Hepatic stellate cell (primary cell): ENCODE measurements around the gene HPCA.
A peak's percentile ranks its signal among the peaks of the same experiment; 100 is the strongest.

Experiments
- DNase-seq: peaks from one replicate; pipeline ENCODE4 v3.0.0; 2011; ENCODE audit warnings: low spot score

HPCA gene

GRCh38 chr1:32934535-32934934 lies 48.2 kb downstream of the HPCA start:
- DNase-seq = no peak

DNA sequence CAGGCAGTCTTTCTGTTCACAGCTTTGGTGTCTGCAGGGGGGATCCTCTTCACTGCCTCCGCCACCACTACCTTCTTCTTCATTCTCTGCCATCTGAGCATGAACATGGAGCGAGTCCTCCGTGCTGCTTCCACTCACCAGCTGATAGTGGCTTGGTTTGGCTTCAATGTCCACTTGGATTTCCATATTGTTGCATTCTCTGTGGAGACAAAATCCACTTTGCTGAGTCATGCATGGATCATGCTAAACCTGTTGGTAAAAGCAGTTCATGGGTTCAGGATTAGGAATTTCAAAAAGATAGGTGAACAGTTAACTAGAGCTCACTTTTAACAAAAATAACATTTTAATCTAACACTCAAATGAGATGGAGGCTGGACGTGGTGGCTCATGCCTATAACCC lies 50.8 kb downstream of the HPCA start:
- DNase-seq = no peak

- DNase-seq = peak; percentile 66
These were observed 53.5 kb downstream of the HPCA start for GRCh38 chr1:32939655-32940371.

GRCh38 chr1:32944180-32944579 lies 57.9 kb downstream of the HPCA start:
- no peak for DNase-seq
